HepG2 (cell line): ENCODE measurements around the gene AK4. TPM values are rescaled to one million over a fixed set of nuclear protein-coding genes. Genes with fewer than 3 reads are reported as not detected.

Experiments used
- AKNA ChIP-seq: sonication (generic); formaldehyde crosslinking; IDR thresholded peaks from 2 replicates; pipeline ENCODE4 v1.4.0; 2020; ENCODE audit warnings: missing genetic modification reagents, borderline replicate concordance
- FOXC1 ChIP-seq: sonication (generic); formaldehyde crosslinking; IDR thresholded peaks from 2 replicates; pipeline ENCODE4 v1.8.0; 2022; ENCODE audit warnings: mild to moderate bottlenecking, missing genetic modification reagents, borderline replicate concordance
- GABPB1 ChIP-seq: IDR thresholded peaks from 2 replicates; pipeline ENCODE4 v1.6.1; 2016; ENCODE audit warnings: mild to moderate bottlenecking, missing genetic modification reagents, moderate library complexity, missing compliant biosample characterization
- JUND ChIP-seq: sonication (generic); formaldehyde crosslinking; IDR thresholded peaks from 2 replicates; pipeline ENCODE4 v1.8.0; 2022; ENCODE audit warnings: mild to moderate bottlenecking, missing genetic modification reagents
- KDM3A ChIP-seq: IDR thresholded peaks from 2 replicates; pipeline ENCODE4 v1.6.1; 2018; ENCODE audit warnings: low read depth, missing compliant biosample characterization
- KLF16 ChIP-seq, 2 experiments: sonication (generic) in 1 of 2; formaldehyde crosslinking in 1 of 2; IDR thresholded peaks; 2 replicates each; pipeline versions ENCODE4 v1.6.1 to v1.8.0; 2016 to 2023; ENCODE audit warnings: missing genetic modification reagents in 2 of 2, missing compliant biosample characterization in 1 of 2
- NR2F1 ChIP-seq, 2 experiments: fragments of 450-650 bp in 1 of 2; formaldehyde crosslinking in 1 of 2; IDR thresholded peaks; 2 replicates each; pipeline versions ENCODE4 v1.5.0 to v1.6.1; 2016 to 2020; ENCODE audit warnings: mild to moderate bottlenecking in 1 of 2, missing compliant biosample characterization in 1 of 2, missing genetic modification reagents in 1 of 2, moderate library complexity in 1 of 2
- SAP130 ChIP-seq: IDR thresholded peaks from 2 replicates; pipeline ENCODE4 v1.6.1; 2016; ENCODE audit warnings: low read depth
- ZBTB26 ChIP-seq: IDR thresholded peaks from 2 replicates; pipeline ENCODE4 v1.6.1; 2016; ENCODE audit warnings: missing compliant biosample characterization, missing genetic modification reagents, borderline replicate concordance
- ZHX1 ChIP-seq: sonication (generic); formaldehyde crosslinking; IDR thresholded peaks from 2 replicates; pipeline ENCODE4 v1.8.1; 2022; ENCODE audit warnings: low read depth, mild to moderate bottlenecking, missing genetic modification reagents
- ZNF121 ChIP-seq: sonication (generic); formaldehyde crosslinking; IDR thresholded peaks from 2 replicates; pipeline ENCODE4 v1.5.0; 2020; ENCODE audit warnings: mild to moderate bottlenecking, missing genetic modification reagents
- ZNF292 ChIP-seq: sonication (generic); formaldehyde crosslinking; IDR thresholded peaks from 2 replicates; pipeline ENCODE4 v1.8.1; 2022; ENCODE audit warnings: mild to moderate bottlenecking, low read depth, missing genetic modification reagents, borderline replicate concordance
- ZNF382 ChIP-seq: sonication (generic); formaldehyde crosslinking; IDR thresholded peaks from 2 replicates; pipeline ENCODE4 v1.5.0; 2020; ENCODE audit warnings: missing genetic modification reagents, mild to moderate bottlenecking, borderline replicate concordance
- ZNF704 ChIP-seq: sonication (generic); formaldehyde crosslinking; IDR thresholded peaks from 2 replicates; pipeline ENCODE4 v1.8.1; 2023; ENCODE audit warnings: mild to moderate bottlenecking, inconsistent platforms, moderate library complexity, missing genetic modification reagents, borderline replicate concordance
- ZSCAN20 ChIP-seq: sonication (generic); formaldehyde crosslinking; IDR thresholded peaks from 2 replicates; pipeline ENCODE4 v1.4.0; 2020; ENCODE audit warnings: missing genetic modification reagents, mild to moderate bottlenecking, borderline replicate concordance
- polyA plus RNA-seq, 8 experiments: library from polyadenylated mRNA; depleted of rRNA in 3 of 8; stranded (reverse) in 7 of 8; unstranded in 1 of 8; fragments of >200 nt; fragmentation: Illumina TruSeq in 4 of 8; extraction: Trizol in 4 of 8; gene quantifications; 2 replicates each; pipeline versions ENCODE4 v1.2.1 to v1.2.3, GENCODE V29; 2011 to 2016; ENCODE audit warnings: low read depth in 4 of 8, missing spikeins in 1 of 8, mixed read lengths in 1 of 8; ENCODE audit not compliant: insufficient read depth in 1 of 8
- total RNA-seq, 5 experiments: library from RNA; depleted of rRNA; stranded (reverse); fragments of >200 nt; fragmentation: Illumina TruSeq; extraction: Trizol; gene quantifications; 2 replicates each; pipeline ENCODE4 v1.2.3, GENCODE V29; 2016; ENCODE audit warnings: low read depth in 1 of 5
- TF ChIP-seq, protein P1 (sequence below): sonication (generic); formaldehyde crosslinking; IDR thresholded peaks from 2 replicates; pipeline ENCODE4 v1.4.0; 2020; ENCODE audit warnings: missing genetic modification reagents

AK4 gene
- total and polyA plus RNA-seq, 2 of the 13 experiments (the other 11 are each of a cell fraction or from before 2014, with no cell fraction given) = 110 to 160 TPM

- no peak for TF ChIP-seq ZNF292 (CRISPR knock-in tag)
- peak; percentile 44; the same call in 1 of the 2 replicates for TF ChIP-seq ZBTB26
- TF ChIP-seq ZSCAN20 (CRISPR knock-in tag) = no peak
- TF ChIP-seq ZNF382 = no peak
- TF ChIP-seq JUND (CRISPR knock-in tag) = no peak
- TF ChIP-seq ZHX1 (CRISPR knock-in tag) = peak; percentile 51; the same call in 1 of the 2 replicates
- TF ChIP-seq, protein P1, sequence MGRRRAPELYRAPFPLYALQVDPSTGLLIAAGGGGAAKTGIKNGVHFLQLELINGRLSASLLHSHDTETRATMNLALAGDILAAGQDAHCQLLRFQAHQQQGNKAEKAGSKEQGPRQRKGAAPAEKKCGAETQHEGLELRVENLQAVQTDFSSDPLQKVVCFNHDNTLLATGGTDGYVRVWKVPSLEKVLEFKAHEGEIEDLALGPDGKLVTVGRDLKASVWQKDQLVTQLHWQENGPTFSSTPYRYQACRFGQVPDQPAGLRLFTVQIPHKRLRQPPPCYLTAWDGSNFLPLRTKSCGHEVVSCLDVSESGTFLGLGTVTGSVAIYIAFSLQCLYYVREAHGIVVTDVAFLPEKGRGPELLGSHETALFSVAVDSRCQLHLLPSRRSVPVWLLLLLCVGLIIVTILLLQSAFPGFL (CRISPR knock-in tag) = no peak
- TF ChIP-seq AKNA = no peak
- no peak for TF ChIP-seq ZNF121
- TF ChIP-seq NR2F1 (CRISPR knock-in tag; IDR thresholded peaks at IDR 0.05) = no peak
- 0 out of 4 replicates have a peak, but pooled peaks have one; percentile 41 for TF ChIP-seq KLF16 (CRISPR knock-in tag; IDR thresholded peaks at IDR 0.05)
- peak; percentile 72 for TF ChIP-seq FOXC1 (CRISPR knock-in tag)
- peak; percentile 80 for TF ChIP-seq GABPB1 (CRISPR knock-in tag)
- TF ChIP-seq ZNF704 (CRISPR knock-in tag) = 0 out of 2 replicates have a peak, but pooled peaks have one; percentile 31
- peak; percentile 53; the same call in 1 of the 2 replicates for TF ChIP-seq SAP130 (CRISPR knock-in tag)
- peak; percentile 66; the same call in 1 of the 2 replicates for TF ChIP-seq KDM3A (CRISPR knock-in tag)
Measured at GRCh38 chr1:65265651-65266351, 117.8 kb downstream of the AK4 start (continued).
